Loucy (cell line): ENCODE measurements around the gene PIM3.

ENCODE experiments used
- CTCF ChIP-seq: fragments of 200-600 bp; sonication (generic); conservative IDR thresholded peaks from 2 replicates; pipeline ENCODE4 v1.5.1; 2014; ENCODE audit warnings: mild to moderate bottlenecking, antibody characterized with exemption, low read length
- EZH2phosphoT487 ChIP-seq: fragments of 200-600 bp; IDR thresholded peaks from 2 replicates; pipeline ENCODE4 v1.6.1; 2018; ENCODE audit warnings: antibody characterized with exemption, mild to moderate bottlenecking, moderate library complexity, borderline replicate concordance

- TF ChIP-seq CTCF (no peak), EZH2phosphoT487 (no peak)
These were observed 34.4 kb downstream of the PIM3 start for GRCh38 chr22:49995041-49995360.
